DND-41 (cell line): ENCODE data around the gene FAM217A.

Source experiments
- ATAC-seq: fragments of 200-7000 bp; cut with Tn5 transposase; 3 replicates; pipeline ENCODE4 v1.9.1; 2021; ENCODE audit warnings: low read depth; ENCODE audit not compliant: insufficient read depth
- DNase-seq: peaks from one replicate; pipeline ENCODE4 v3.0.0-alpha.2; 2020
- H2AFZ ChIP-seq: 2 replicates; pipeline ENCODE4 v1.6.0; 2012; ENCODE audit warnings: low read depth, low read length
- H3K27ac ChIP-seq: 2 replicates; pipeline ENCODE4 v1.5.1; 2012; ENCODE audit warnings: low read length, inconsistent platforms
- H3K27me3 ChIP-seq: fragments of 200-600 bp; sonication (generic); 2 replicates; pipeline ENCODE4 v1.6.0; 2012; ENCODE audit warnings: low read length, mild to moderate bottlenecking, inconsistent platforms; ENCODE audit not compliant: insufficient read depth, poor library complexity
- H3K36me3 ChIP-seq: 2 replicates; pipeline ENCODE4 v1.5.1; 2012; ENCODE audit warnings: low read length, inconsistent platforms; ENCODE audit not compliant: insufficient read depth
- H3K4me1 ChIP-seq: 2 replicates; pipeline ENCODE4 v1.5.1; 2012; ENCODE audit warnings: mild to moderate bottlenecking, low read length; ENCODE audit not compliant: insufficient read depth
- H3K4me2 ChIP-seq: 2 replicates; pipeline ENCODE4 v1.6.0; 2012; ENCODE audit warnings: mild to moderate bottlenecking, moderate library complexity, low read length, inconsistent platforms; ENCODE audit not compliant: insufficient read depth
- H3K4me3 ChIP-seq, 2 experiments: fragments of 200-600 bp in 1 of 2; shearing (Covaris generic) in 1 of 2; 2 replicates each; pipeline ENCODE4 v1.5.1; 2012 to 2016; ENCODE audit warnings: inconsistent platforms in 2 of 2, low read length in 2 of 2, mild to moderate bottlenecking in 2 of 2, low read depth in 1 of 2, moderate library complexity in 1 of 2
- H3K79me2 ChIP-seq: 2 replicates; pipeline ENCODE4 v1.6.0; 2012; ENCODE audit warnings: low read length, inconsistent platforms; ENCODE audit not compliant: insufficient read depth
- H3K9ac ChIP-seq: 2 replicates; pipeline ENCODE4 v1.6.0; 2012; ENCODE audit warnings: low read depth, mild to moderate bottlenecking, inconsistent platforms, low read length, moderate library complexity
- H3K9me3 ChIP-seq: 2 replicates; pipeline ENCODE4 v1.5.1; 2012; ENCODE audit warnings: low read length, moderate library complexity, mild to moderate bottlenecking, inconsistent platforms; ENCODE audit not compliant: insufficient read depth, severe bottlenecking
- H4K20me1 ChIP-seq: 2 replicates; pipeline ENCODE4 v1.6.0; 2012; ENCODE audit warnings: low read length; ENCODE audit not compliant: insufficient read depth
- EZH2 ChIP-seq: IDR thresholded peaks from 3 replicates; pipeline ENCODE4 v1.6.1; 2012; ENCODE audit warnings: borderline replicate concordance, low read depth, mild to moderate bottlenecking, moderate library complexity, low read length, inconsistent platforms; ENCODE audit not compliant: severe bottlenecking
- TF ChIP-seq, protein P1 (sequence below): IDR thresholded peaks from 2 replicates; pipeline ENCODE4 v1.5.1; 2012; ENCODE audit warnings: borderline replicate concordance, low read length, moderate library complexity, mild to moderate bottlenecking; ENCODE audit not compliant: poor library complexity, severe bottlenecking; ENCODE audit errors: extremely low read depth

Gene FAM217A

DNA sequence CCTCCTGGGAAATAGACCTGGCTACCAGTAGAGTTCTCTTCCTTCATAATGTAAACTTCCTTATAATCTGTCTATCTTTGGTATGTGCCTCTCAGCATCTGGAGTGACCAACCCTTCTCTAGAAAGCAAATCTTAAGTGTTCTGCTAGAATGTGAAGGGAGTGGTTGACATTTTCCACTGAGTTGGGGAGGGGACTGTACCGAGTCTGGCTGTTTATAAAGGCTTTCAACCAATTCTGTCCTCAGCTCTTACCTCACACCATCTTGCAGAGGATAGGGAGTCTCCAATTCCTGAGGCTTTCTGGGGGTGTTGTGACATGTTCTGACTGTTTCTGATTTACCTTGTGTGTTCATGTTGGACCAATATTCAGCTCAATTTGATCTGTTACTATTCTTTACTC lies 39.6 kb downstream of the FAM217A start:
- Histone ChIP-seq H3K27me3 (no peaks in the 10 kb centered on the region), H3K4me1 (no peaks in the 10 kb centered on the region), H3K4me3 (no peak overlapping the region), H4K20me1 (peaks cover 51% of the 10 kb centered on the region), H3K79me2 (peaks cover 63% of the 10 kb centered on the region), H3K27ac (no peak overlapping the region), H3K9ac (no peak overlapping the region), H3K4me2 (no peak overlapping the region), H2AFZ (no peak overlapping the region), H3K9me3 (no peaks in the 10 kb centered on the region), H3K36me3 (peaks cover 87% of the 10 kb centered on the region)
- no peak for TF ChIP-seq EZH2
- TF ChIP-seq, protein P1, sequence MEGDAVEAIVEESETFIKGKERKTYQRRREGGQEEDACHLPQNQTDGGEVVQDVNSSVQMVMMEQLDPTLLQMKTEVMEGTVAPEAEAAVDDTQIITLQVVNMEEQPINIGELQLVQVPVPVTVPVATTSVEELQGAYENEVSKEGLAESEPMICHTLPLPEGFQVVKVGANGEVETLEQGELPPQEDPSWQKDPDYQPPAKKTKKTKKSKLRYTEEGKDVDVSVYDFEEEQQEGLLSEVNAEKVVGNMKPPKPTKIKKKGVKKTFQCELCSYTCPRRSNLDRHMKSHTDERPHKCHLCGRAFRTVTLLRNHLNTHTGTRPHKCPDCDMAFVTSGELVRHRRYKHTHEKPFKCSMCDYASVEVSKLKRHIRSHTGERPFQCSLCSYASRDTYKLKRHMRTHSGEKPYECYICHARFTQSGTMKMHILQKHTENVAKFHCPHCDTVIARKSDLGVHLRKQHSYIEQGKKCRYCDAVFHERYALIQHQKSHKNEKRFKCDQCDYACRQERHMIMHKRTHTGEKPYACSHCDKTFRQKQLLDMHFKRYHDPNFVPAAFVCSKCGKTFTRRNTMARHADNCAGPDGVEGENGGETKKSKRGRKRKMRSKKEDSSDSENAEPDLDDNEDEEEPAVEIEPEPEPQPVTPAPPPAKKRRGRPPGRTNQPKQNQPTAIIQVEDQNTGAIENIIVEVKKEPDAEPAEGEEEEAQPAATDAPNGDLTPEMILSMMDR: no peak
- DNase-seq: no peak
- no peak for ATAC-seq

DNA sequence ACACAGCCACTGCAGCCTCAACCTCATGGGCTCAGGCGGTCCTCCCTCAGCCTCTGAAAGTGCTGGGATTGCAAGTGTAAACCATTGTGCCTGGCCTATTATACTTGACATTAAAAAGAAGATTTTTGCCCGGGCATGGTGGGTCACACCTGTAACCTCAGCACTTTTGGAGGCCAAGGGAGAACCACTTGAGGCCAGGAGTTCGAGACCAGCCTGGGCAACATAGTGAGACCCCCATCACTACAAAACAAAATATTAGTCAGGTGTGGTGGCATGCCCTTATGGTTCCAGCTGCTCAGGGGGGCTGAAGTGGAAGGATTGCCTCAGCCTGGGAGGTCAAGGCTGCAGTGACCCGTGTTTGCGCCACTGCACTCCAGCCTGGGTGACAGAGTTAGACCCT lies 42.4 kb downstream of the FAM217A start:
- TF ChIP-seq, protein P1: no peak
- TF ChIP-seq EZH2: no peak
- no peak overlapping the region for H3K4me2 ChIP-seq

DNA sequence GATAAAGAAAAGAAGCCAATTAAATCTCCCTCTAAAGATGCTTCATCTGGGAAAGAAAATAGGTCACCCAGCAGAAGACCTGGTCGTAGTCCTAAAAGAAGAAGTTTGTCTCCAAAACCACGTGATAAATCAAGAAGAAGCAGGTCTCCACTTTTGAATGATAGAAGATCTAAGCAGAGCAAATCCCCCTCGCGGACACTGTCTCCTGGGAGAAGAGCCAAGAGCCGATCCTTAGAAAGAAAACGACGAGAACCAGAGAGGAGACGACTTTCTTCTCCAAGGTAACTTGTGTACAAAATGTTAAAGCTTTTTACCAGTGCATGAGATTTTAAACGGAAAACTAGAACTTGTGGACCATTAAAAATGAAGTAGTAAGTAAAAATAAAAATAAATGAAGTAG lies 46.5 kb downstream of the FAM217A start:
- Histone ChIP-seq H3K79me2 (peaks cover 97% of the 10 kb centered on the region), H4K20me1 (peaks cover 82% of the 10 kb centered on the region), H3K4me3 (no peak overlapping the region), H3K9ac (no peak overlapping the region), H3K27ac (no peak overlapping the region), H3K36me3 (peaks cover 68% of the 10 kb centered on the region), H2AFZ (no peak overlapping the region), H3K27me3 (no peaks in the 10 kb centered on the region), H3K9me3 (no peaks in the 10 kb centered on the region), H3K4me1 (peaks cover 21% of the 10 kb centered on the region), H3K4me2 (peak overlapping the region; percentile 31; the same call in 1 of the 2 replicates)
- ATAC-seq: no peak
- no peak for DNase-seq
- no peak for TF ChIP-seq EZH2

More for the DNA sequence above, 42.4 kb downstream of the FAM217A start:
- Histone ChIP-seq H3K27ac (no peak overlapping the region), H2AFZ (no peak overlapping the region), H3K4me3 (no peak overlapping the region), H3K79me2 (peaks cover 81% of the 10 kb centered on the region), H3K9me3 (no peaks in the 10 kb centered on the region), H3K27me3 (no peaks in the 10 kb centered on the region), H3K36me3 (peaks cover 80% of the 10 kb centered on the region), H3K4me1 (peaks cover 7% of the 10 kb centered on the region), H4K20me1 (peaks cover 66% of the 10 kb centered on the region), H3K9ac (no peak overlapping the region)
- DNase-seq (no peak), ATAC-seq (no peak)

DNA sequence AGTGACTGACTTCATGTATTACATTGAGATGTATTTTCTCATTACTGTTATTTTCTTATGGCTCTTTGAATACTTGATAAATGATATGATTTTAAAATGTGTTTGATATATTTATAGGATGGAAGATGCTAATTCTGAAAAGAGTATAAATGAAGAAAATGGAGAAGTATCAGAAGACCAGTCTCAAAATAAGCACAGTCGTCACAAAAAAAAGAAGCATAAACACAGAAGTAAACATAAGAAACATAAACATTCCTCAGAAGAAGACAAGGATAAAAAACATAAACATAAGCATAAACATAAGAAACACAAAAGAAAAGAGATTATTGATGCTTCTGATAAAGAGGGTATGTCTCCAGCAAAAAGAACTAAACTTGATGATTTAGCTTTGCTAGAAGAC lies 47.5 kb downstream of the FAM217A start:
- Histone ChIP-seq H4K20me1 (peaks cover 80% of the 10 kb centered on the region), H3K27me3 (no peaks in the 10 kb centered on the region), H3K4me2 (peak overlapping the region; percentile 31; the same call in 1 of the 2 replicates), H3K79me2 (peaks cover 97% of the 10 kb centered on the region), H3K9me3 (no peaks in the 10 kb centered on the region), H3K9ac (no peak overlapping the region), H3K27ac (no peak overlapping the region), H2AFZ (no peak overlapping the region), H3K4me3 (no peak overlapping the region), H3K4me1 (peaks cover 27% of the 10 kb centered on the region), H3K36me3 (peaks cover 65% of the 10 kb centered on the region)
- DNase-seq: no peak
- TF ChIP-seq EZH2: no peak
- TF ChIP-seq, protein P1: no peak
- no peak for ATAC-seq
